Measurements from ENCODE around the gene C9orf152. TPM values are rescaled to one million over a fixed set of nuclear protein-coding genes. Genes with fewer than 3 reads are reported as not detected.

C9orf152 gene
- total and polyA plus RNA-seq, 2 experiments from 2014 or later, result not detected

DNA sequence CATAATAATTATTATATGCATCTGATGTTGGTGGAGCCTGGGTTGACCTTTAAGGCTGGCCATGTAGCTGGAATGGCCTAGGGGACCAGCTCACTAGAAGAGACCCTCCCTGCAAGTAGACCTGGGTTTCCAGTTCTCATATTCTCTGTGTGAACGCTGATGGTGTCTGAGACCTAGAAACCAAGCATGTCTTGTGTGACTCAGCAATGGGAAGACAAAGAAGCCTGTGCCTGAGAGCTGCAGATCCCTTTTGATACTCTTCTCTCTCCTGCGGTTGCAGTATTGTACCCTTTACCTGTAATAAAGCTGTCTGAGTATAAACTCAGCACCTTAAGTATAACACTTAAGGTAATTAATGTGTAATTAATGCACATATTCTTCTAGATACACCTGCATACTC, 22.2 kb downstream of the C9orf152 start (continued):
- TF ChIP-seq, protein P1, sequence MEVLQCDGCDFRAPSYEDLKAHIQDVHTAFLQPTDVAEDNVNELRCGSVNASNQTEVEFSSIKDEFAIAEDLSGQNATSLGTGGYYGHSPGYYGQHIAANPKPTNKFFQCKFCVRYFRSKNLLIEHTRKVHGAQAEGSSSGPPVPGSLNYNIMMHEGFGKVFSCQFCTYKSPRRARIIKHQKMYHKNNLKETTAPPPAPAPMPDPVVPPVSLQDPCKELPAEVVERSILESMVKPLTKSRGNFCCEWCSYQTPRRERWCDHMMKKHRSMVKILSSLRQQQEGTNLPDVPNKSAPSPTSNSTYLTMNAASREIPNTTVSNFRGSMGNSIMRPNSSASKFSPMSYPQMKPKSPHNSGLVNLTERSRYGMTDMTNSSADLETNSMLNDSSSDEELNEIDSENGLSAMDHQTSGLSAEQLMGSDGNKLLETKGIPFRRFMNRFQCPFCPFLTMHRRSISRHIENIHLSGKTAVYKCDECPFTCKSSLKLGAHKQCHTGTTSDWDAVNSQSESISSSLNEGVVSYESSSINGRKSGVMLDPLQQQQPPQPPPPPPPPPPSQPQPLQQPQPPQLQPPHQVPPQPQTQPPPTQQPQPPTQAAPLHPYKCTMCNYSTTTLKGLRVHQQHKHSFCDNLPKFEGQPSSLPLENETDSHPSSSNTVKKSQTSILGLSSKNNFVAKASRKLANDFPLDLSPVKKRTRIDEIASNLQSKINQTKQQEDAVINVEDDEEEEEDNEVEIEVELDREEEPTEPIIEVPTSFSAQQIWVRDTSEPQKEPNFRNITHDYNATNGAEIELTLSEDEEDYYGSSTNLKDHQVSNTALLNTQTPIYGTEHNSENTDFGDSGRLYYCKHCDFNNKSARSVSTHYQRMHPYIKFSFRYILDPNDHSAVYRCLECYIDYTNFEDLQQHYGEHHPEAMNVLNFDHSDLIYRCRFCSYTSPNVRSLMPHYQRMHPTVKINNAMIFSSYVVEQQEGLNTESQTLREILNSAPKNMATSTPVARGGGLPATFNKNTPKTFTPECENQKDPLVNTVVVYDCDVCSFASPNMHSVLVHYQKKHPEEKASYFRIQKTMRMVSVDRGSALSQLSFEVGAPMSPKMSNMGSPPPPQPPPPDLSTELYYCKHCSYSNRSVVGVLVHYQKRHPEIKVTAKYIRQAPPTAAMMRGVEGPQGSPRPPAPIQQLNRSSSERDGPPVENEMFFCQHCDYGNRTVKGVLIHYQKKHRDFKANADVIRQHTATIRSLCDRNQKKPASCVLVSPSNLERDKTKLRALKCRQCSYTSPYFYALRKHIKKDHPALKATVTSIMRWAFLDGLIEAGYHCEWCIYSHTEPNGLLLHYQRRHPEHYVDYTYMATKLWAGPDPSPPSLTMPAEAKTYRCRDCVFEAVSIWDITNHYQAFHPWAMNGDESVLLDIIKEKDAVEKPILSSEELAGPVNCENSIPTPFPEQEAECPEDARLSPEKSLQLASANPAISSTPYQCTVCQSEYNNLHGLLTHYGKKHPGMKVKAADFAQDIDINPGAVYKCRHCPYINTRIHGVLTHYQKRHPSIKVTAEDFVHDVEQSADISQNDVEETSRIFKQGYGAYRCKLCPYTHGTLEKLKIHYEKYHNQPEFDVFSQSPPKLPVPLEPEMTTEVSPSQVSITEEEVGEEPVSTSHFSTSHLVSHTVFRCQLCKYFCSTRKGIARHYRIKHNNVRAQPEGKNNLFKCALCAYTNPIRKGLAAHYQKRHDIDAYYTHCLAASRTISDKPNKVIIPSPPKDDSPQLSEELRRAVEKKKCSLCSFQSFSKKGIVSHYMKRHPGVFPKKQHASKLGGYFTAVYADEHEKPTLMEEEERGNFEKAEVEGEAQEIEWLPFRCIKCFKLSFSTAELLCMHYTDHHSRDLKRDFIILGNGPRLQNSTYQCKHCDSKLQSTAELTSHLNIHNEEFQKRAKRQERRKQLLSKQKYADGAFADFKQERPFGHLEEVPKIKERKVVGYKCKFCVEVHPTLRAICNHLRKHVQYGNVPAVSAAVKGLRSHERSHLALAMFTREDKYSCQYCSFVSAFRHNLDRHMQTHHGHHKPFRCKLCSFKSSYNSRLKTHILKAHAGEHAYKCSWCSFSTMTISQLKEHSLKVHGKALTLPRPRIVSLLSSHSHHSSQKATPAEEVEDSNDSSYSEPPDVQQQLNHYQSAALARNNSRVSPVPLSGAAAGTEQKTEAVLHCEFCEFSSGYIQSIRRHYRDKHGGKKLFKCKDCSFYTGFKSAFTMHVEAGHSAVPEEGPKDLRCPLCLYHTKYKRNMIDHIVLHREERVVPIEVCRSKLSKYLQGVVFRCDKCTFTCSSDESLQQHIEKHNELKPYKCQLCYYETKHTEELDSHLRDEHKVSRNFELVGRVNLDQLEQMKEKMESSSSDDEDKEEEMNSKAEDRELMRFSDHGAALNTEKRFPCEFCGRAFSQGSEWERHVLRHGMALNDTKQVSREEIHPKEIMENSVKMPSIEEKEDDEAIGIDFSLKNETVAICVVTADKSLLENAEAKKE (CRISPR knock-in tag; IDR thresholded peaks at IDR 0.05), result no peak
- TF ChIP-seq ZNF331 (CRISPR knock-in tag; IDR thresholded peaks at IDR 0.05; ENCODE audit: low read depth), result no peak
- TF ChIP-seq, protein P2, sequence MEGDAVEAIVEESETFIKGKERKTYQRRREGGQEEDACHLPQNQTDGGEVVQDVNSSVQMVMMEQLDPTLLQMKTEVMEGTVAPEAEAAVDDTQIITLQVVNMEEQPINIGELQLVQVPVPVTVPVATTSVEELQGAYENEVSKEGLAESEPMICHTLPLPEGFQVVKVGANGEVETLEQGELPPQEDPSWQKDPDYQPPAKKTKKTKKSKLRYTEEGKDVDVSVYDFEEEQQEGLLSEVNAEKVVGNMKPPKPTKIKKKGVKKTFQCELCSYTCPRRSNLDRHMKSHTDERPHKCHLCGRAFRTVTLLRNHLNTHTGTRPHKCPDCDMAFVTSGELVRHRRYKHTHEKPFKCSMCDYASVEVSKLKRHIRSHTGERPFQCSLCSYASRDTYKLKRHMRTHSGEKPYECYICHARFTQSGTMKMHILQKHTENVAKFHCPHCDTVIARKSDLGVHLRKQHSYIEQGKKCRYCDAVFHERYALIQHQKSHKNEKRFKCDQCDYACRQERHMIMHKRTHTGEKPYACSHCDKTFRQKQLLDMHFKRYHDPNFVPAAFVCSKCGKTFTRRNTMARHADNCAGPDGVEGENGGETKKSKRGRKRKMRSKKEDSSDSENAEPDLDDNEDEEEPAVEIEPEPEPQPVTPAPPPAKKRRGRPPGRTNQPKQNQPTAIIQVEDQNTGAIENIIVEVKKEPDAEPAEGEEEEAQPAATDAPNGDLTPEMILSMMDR (conservative IDR thresholded peaks at IDR 0.05; ENCODE audit: low read depth in 2 of 2), result no peak
- no peak for TF ChIP-seq POLR2AphosphoS5 (IDR thresholded peaks at IDR 0.05; ENCODE audit: low read depth)
- TF ChIP-seq CREB1 (CRISPR knock-in tag; IDR thresholded peaks at IDR 0.05; ENCODE audit: low read depth), result no peak
- no peak for TF ChIP-seq JUNB (IDR thresholded peaks at IDR 0.05; ENCODE audit: unreplicated experiment)
- no peak for TF ChIP-seq ZNF114 (CRISPR knock-in tag; IDR thresholded peaks at IDR 0.05)
- no peak for TF ChIP-seq NANOG (IDR thresholded peaks at IDR 0.05; ENCODE audit: borderline replicate concordance)
- TF ChIP-seq EZH2 (IDR thresholded peaks at IDR 0.05; ENCODE audit: low read depth, unreplicated experiment), result no peak
- TF ChIP-seq STAT1 (IDR thresholded peaks at IDR 0.05; ENCODE audit: unreplicated experiment), result no peak
- no peak for TF ChIP-seq EZH2phosphoT487 (IDR thresholded peaks at IDR 0.05; ENCODE audit: unreplicated experiment)
